Testis (tissue), 2 donors: ENCODE data around the gene PFKFB3.

ENCODE experiments used
- POLR2A ChIP-seq: fragments of 450-650 bp; IDR thresholded peaks from one replicate; pipeline ENCODE4 v1.6.1; 2017; ENCODE audit warnings: antibody characterized with exemption, mild to moderate bottlenecking, moderate library complexity
- TF ChIP-seq, protein P1 (sequence below), 3 experiments: fragments of 450-650 bp in 2 of 3; fragments of 200-600 bp in 1 of 3; sonication (generic) in 1 of 3; IDR thresholded peaks; one replicate each; pipeline ENCODE4 v1.5.1; 2016 to 2019; ENCODE audit warnings: antibody characterized with exemption in 3 of 3, mild to moderate bottlenecking in 2 of 3, moderate library complexity in 1 of 3

DNA sequence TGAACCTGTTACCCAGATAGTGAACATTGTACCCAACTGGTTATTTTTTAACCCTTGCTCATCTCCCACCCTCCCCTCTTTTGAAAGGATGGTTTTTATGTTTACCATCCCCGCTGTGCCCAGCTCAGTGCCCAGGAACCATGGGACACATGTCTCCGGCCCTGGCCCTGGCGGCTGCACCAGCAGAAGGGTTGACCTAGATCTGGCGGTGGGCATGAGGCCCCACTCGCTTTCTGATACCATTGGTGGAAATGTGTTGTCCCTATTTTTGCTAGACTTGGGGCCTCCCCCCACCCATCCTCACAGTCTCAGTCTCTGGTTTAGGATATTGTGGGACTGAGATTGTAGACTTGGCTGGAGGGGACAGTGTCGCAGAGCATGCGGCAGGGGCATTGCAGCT, 11.9 kb downstream of the PFKFB3 start:
- TF ChIP-seq, protein P1, sequence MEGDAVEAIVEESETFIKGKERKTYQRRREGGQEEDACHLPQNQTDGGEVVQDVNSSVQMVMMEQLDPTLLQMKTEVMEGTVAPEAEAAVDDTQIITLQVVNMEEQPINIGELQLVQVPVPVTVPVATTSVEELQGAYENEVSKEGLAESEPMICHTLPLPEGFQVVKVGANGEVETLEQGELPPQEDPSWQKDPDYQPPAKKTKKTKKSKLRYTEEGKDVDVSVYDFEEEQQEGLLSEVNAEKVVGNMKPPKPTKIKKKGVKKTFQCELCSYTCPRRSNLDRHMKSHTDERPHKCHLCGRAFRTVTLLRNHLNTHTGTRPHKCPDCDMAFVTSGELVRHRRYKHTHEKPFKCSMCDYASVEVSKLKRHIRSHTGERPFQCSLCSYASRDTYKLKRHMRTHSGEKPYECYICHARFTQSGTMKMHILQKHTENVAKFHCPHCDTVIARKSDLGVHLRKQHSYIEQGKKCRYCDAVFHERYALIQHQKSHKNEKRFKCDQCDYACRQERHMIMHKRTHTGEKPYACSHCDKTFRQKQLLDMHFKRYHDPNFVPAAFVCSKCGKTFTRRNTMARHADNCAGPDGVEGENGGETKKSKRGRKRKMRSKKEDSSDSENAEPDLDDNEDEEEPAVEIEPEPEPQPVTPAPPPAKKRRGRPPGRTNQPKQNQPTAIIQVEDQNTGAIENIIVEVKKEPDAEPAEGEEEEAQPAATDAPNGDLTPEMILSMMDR (IDR thresholded peaks at IDR 0.05), result no peak
- TF ChIP-seq POLR2A, result no peak
